HCT116 (cell line): ENCODE data around the gene SF3B6.

ENCODE experiments used
- CEBPB ChIP-seq: IDR thresholded peaks from 2 replicates; pipeline ENCODE4 v1.6.1; 2012; ENCODE audit warnings: low read depth
- MAX ChIP-seq: IDR thresholded peaks from 2 replicates; pipeline ENCODE4 v1.6.1; 2012
- POLR2A ChIP-seq: IDR thresholded peaks from 2 replicates; pipeline ENCODE4 v1.7.0; 2011; ENCODE audit warnings: borderline replicate concordance; ENCODE audit not compliant: insufficient read depth, insufficient read length; ENCODE audit errors: extremely low read depth
- RAD21 ChIP-seq: IDR thresholded peaks from 2 replicates; pipeline ENCODE4 v1.6.1; 2012; ENCODE audit warnings: low read depth, mild to moderate bottlenecking
- REST ChIP-seq: IDR thresholded peaks from 2 replicates; pipeline ENCODE4 v1.6.1; 2012; ENCODE audit warnings: low read depth
- SP1 ChIP-seq: IDR thresholded peaks from 2 replicates; pipeline ENCODE4 v1.6.1; 2012; ENCODE audit warnings: low read depth
- SRF ChIP-seq: IDR thresholded peaks from 2 replicates; pipeline ENCODE4 v1.6.1; 2012; ENCODE audit warnings: low read depth
- TF ChIP-seq, protein P1 (sequence below), 3 experiments: fragments of 200-600 bp in 1 of 3; sonication (generic) in 1 of 3; IDR thresholded peaks in 2 of 3; conservative IDR thresholded peaks in 1 of 3; 2 replicates each; pipeline ENCODE4 v1.5.1; 2012 to 2017; ENCODE audit warnings: low read depth in 2 of 3, low read length in 2 of 3, antibody characterized with exemption in 1 of 3, borderline replicate concordance in 1 of 3, control low read depth in 1 of 3, mild to moderate bottlenecking in 1 of 3, mixed read lengths in 1 of 3, mixed run types in 1 of 3, moderate library complexity in 1 of 3; ENCODE audit not compliant: insufficient read depth in 1 of 3

DNA sequence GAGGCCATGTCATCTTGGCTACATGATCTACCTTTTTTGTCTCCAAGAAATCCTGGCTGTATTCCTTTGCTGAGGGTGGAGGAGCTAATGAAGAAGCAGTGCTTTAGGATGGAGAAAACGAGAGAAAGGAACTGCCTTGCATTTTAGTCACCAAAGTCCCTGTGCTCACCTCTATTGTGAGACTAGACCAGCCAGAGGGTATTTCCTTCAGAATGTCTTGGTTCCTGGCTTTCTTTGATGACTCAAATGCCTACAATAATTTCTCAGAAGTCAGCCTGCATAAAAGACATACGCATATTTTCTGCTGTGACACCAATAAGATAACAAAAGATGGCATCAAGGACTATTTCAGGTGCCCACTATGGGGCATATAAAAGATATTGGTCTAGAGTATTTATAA, 10.8 kb downstream of the SF3B6 start:
- TF ChIP-seq POLR2A: no peak
- TF ChIP-seq SRF: no peak
- TF ChIP-seq, protein P1, sequence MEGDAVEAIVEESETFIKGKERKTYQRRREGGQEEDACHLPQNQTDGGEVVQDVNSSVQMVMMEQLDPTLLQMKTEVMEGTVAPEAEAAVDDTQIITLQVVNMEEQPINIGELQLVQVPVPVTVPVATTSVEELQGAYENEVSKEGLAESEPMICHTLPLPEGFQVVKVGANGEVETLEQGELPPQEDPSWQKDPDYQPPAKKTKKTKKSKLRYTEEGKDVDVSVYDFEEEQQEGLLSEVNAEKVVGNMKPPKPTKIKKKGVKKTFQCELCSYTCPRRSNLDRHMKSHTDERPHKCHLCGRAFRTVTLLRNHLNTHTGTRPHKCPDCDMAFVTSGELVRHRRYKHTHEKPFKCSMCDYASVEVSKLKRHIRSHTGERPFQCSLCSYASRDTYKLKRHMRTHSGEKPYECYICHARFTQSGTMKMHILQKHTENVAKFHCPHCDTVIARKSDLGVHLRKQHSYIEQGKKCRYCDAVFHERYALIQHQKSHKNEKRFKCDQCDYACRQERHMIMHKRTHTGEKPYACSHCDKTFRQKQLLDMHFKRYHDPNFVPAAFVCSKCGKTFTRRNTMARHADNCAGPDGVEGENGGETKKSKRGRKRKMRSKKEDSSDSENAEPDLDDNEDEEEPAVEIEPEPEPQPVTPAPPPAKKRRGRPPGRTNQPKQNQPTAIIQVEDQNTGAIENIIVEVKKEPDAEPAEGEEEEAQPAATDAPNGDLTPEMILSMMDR (IDR thresholded peaks at IDR 0.05 in 2 of 3, conservative IDR thresholded peaks at IDR 0.05 in 1 of 3; ENCODE audit: borderline replicate concordance in 1 of 3, insufficient read depth in 1 of 3, low read depth in 2 of 3, low read length in 2 of 3): no peak
- TF ChIP-seq RAD21: no peak
- TF ChIP-seq MAX: no peak
- no peak for TF ChIP-seq REST
- TF ChIP-seq CEBPB: no peak
- no peak for TF ChIP-seq SP1
